ENCODE data around the gene KCNH8. TPM values are rescaled to one million over a fixed set of nuclear protein-coding genes. Genes with fewer than 3 reads are reported as not detected.

The KCNH8 gene
- total RNA-seq, 2 experiments from 2014 or later: 0.44 to 0.59 TPM

- H3K36me3 ChIP-seq (ENCODE audit: insufficient read depth, low read length): no peaks in the 10 kb centered on the region
- BruUV-seq (replicated peaks): no TSS peak
- no peak overlapping the region for H3K4me3 ChIP-seq (ENCODE audit: low read depth, low read length, poor library complexity, severe bottlenecking)
- CTCF ChIA-PET (ENCODE audit: unreplicated experiment): no interaction called here
- H3K27ac ChIP-seq (ENCODE audit: low read depth, low read length, poor library complexity, severe bottlenecking): no peak overlapping the region
- H3K9me3 ChIP-seq (ENCODE audit: low read length): no peaks in the 10 kb centered on the region
- no peaks in the 10 kb centered on the region for H3K79me2 ChIP-seq (ENCODE audit: insufficient read depth, low read depth, low read length)
- H3K9me2 ChIP-seq (ENCODE audit: insufficient read depth, low read length): no peaks in the 10 kb centered on the region
- no peaks in the 10 kb centered on the region for H3K4me1 ChIP-seq (ENCODE audit: insufficient read depth, low read length, poor library complexity, severe bottlenecking)
- no peak for DNase-seq (ENCODE audit: low spot score)
- no peak for TF ChIP-seq EZH2phosphoT487 (IDR thresholded peaks at IDR 0.05; ENCODE audit: borderline replicate concordance, low read depth, low read length)
- TF ChIP-seq CTCF (conservative IDR thresholded peaks at IDR 0.05; ENCODE audit: low read length): no peak
- POLR2A ChIA-PET: no interaction called here
- no peak overlapping the region for H3K4me2 ChIP-seq (ENCODE audit: low read length)
- H4K20me1 ChIP-seq (ENCODE audit: insufficient read depth, low read length): no peaks in the 10 kb centered on the region
- intact Hi-C loops (cut with micrococcal nuclease; ENCODE audit: unreplicated experiment): no loop called here
- no peak overlapping the region for H2AFZ ChIP-seq (ENCODE audit: low read length)
Observed at GRCh38 chr3:19155375-19155774, 7.1 kb downstream of the KCNH8 start.

DNA sequence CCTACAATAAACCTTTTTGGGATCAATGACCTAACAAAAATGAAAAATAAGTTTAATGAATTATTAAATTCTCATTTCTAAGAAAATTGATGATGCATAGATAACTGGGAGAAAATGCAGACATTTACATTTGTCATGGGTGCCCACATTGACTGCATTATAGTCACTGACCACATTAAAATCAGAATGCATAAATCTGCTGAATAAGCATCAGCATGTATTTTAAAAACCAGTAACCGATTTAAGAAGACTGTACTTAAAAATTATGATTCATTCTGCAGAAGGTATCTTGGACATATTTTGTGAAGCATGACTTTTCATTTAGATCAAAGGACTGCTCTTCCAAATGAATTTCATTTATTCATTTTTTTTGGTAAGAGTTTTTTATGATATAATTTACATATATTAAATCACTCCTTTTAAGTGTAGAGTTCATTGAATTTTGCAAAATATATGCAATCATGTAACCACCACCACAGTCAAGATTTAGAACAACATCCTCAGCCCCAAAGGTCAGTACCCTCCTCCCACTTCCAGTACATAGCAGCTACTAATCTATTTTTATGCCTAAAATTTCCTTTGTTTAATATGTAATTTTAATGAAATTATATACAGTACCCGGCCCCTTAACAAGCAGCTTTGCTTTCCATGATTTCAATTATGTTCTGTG is 11.8 kb downstream of the KCNH8 start:
- ChIA-PET CTCF (ENCODE audit: unreplicated experiment) (no interaction called here), POLR2A (no interaction called here)
- no peaks in the 10 kb centered on the region for H3K9me2 ChIP-seq (ENCODE audit: insufficient read depth, low read length)
- H3K4me3 ChIP-seq (ENCODE audit: low read depth, low read length, poor library complexity, severe bottlenecking): no peak overlapping the region
- H3K9me3 ChIP-seq (ENCODE audit: low read length): no peaks in the 10 kb centered on the region
- no peak overlapping the region for H2AFZ ChIP-seq (ENCODE audit: low read length)
- BruUV-seq (replicated peaks): no TSS peak
- TF ChIP-seq EZH2phosphoT487 (IDR thresholded peaks at IDR 0.05; ENCODE audit: borderline replicate concordance, low read depth, low read length) (no peak), CTCF (conservative IDR thresholded peaks at IDR 0.05; ENCODE audit: low read length) (no peak)
- no peak overlapping the region for H3K27ac ChIP-seq (ENCODE audit: low read depth, low read length, poor library complexity, severe bottlenecking)
- no peak for DNase-seq (ENCODE audit: low spot score)
- H4K20me1 ChIP-seq (ENCODE audit: insufficient read depth, low read length): no peaks in the 10 kb centered on the region
- no peaks in the 10 kb centered on the region for H3K79me2 ChIP-seq (ENCODE audit: insufficient read depth, low read depth, low read length)
- intact Hi-C loops (cut with micrococcal nuclease; ENCODE audit: unreplicated experiment): no loop called here
- H3K4me1 ChIP-seq (ENCODE audit: insufficient read depth, low read length, poor library complexity, severe bottlenecking): no peaks in the 10 kb centered on the region
- H3K4me2 ChIP-seq (ENCODE audit: low read length): no peak overlapping the region
- H3K36me3 ChIP-seq (ENCODE audit: insufficient read depth, low read length): no peaks in the 10 kb centered on the region

DNA sequence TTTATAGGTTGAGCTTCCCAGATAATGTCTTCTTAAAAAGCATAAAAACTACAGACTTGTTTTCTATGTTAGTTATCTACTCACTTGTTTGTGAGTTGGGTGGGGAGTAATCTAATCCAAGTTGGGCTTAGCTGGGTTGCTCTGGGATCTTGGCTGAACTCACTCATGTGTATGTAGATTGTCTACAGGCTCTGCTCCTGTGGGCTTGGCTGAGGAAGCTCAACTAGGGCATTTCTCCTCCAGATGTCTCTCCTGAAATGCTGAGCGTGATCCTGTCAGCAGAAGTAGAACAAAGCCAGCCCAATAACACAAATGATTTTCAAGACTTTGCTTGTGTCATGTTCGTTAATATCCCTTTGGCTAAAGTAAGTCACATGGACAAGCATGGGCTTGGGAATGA is 17.3 kb downstream of the KCNH8 start:
- Histone ChIP-seq H3K4me2 (ENCODE audit: low read length) (no peak overlapping the region), H3K27ac (ENCODE audit: low read depth, low read length, poor library complexity, severe bottlenecking) (no peak overlapping the region), H4K20me1 (ENCODE audit: insufficient read depth, low read length) (no peaks in the 10 kb centered on the region), H3K4me1 (ENCODE audit: insufficient read depth, low read length, poor library complexity, severe bottlenecking) (no peaks in the 10 kb centered on the region), H3K9me2 (ENCODE audit: insufficient read depth, low read length) (no peaks in the 10 kb centered on the region), H2AFZ (ENCODE audit: low read length) (no peak overlapping the region), H3K79me2 (ENCODE audit: insufficient read depth, low read depth, low read length) (no peaks in the 10 kb centered on the region), H3K4me3 (ENCODE audit: low read depth, low read length, poor library complexity, severe bottlenecking) (no peak overlapping the region), H3K36me3 (ENCODE audit: insufficient read depth, low read length) (no peaks in the 10 kb centered on the region), H3K9me3 (ENCODE audit: low read length) (no peaks in the 10 kb centered on the region)
- DNase-seq (ENCODE audit: low spot score): no peak
- POLR2A ChIA-PET: interaction anchor here (0.8 kb wide), 1 partner anchor 11 kb away, joined by 4 read pairs; no protein-coding TSS in a partner anchor
- intact Hi-C loops (cut with micrococcal nuclease; ENCODE audit: unreplicated experiment): no loop called here
- TF ChIP-seq EZH2phosphoT487 (IDR thresholded peaks at IDR 0.05; ENCODE audit: borderline replicate concordance, low read depth, low read length) (no peak), CTCF (conservative IDR thresholded peaks at IDR 0.05; ENCODE audit: low read length) (no peak)
- CTCF ChIA-PET (ENCODE audit: unreplicated experiment): interaction anchor here (0.5 kb wide), 1 partner anchor 19 kb away, joined by 5 read pairs; no protein-coding TSS in a partner anchor
- no TSS peak for BruUV-seq (replicated peaks)

Data from OCI-LY7 (cell line).